Right lobe of liver (tissue), 6 donors: ENCODE data around the gene MAGEE2. TPM values are rescaled to one million over a fixed set of nuclear protein-coding genes. Genes with fewer than 3 reads are reported as not detected.

Experiments used
- ATAC-seq, 4 donors: fragments of 200-7000 bp; cut with Tn5 transposase; one replicate each; pipeline ENCODE4 v1.9.1; 2020; ENCODE audit warnings: mild to moderate bottlenecking in 4 of 4, moderate library complexity in 4 of 4
- DNase-seq, 3 donors: peaks; one replicate each; pipeline ENCODE4 v3.0.0-alpha.2; 2020
- H3K27ac ChIP-seq, 3 donors: fragments of 200-600 bp; one replicate each; pipeline ENCODE4 v1.8.0; 2022
- H3K27me3 ChIP-seq, 2 donors: fragments of 200-600 bp; one replicate each; pipeline ENCODE4 v1.8.0; 2022
- H3K36me3 ChIP-seq, 4 donors: fragments of 200-600 bp; sonication (generic) in 1 of 4; one replicate each; pipeline versions ENCODE4 v1.5.1 to v1.8.0; 2017 to 2022; ENCODE audit warnings: control low read depth in 1 of 4
- H3K4me1 ChIP-seq, 4 donors: fragments of 200-600 bp; sonication (generic) in 1 of 4; one replicate each; pipeline versions ENCODE4 v1.5.1 to v1.8.0; 2017 to 2022; ENCODE audit warnings: control low read depth in 1 of 4
- H3K4me3 ChIP-seq, 3 donors: fragments of 200-600 bp; one replicate each; pipeline ENCODE4 v1.8.0; 2022
- H3K9me3 ChIP-seq, 4 donors: fragments of 200-600 bp; sonication (generic) in 1 of 4; one replicate each; pipeline versions ENCODE4 v1.5.1 to v1.8.0; 2017 to 2022; ENCODE audit warnings: control low read depth in 1 of 4
- WGBS: methylation state at CpG from one replicate; pipeline ENCODE4 v1.1.6; 2018; ENCODE audit warnings: low coverage, low lambda C conversion rate; ENCODE audit not compliant: insufficient coverage; ENCODE audit errors: missing lambda C conversion rate; 5-methylcytosine and 5-hydroxymethylcytosine counted together
- intact Hi-C, 2 donors: fragments of 100-400 bp; cut with DNase I; formaldehyde crosslinking; loops; one replicate each; pipeline versions ENCODE4 v1.11.2 to v1.14.1; 2022
- total RNA-seq, 6 experiments: library from RNA; depleted of rRNA in 2 of 6; stranded (reverse); fragments of >200 nt in 2 of 6; fragmentation: NEBNext Ultra II Directional in 3 of 6; extraction: Animal tissue kit (Norgen Biotek cat#: 25700) in 3 of 6; gene quantifications; one replicate each; pipeline versions ENCODE4 v1.1.0 to v1.2.4, GENCODE V29; 2016 to 2023
- TF ChIP-seq, protein P1 (sequence below), 4 donors: fragments of 200-600 bp in 3 of 4; fragments of 450-650 bp in 1 of 4; IDR thresholded peaks; one replicate each; pipeline versions ENCODE4 v1.5.1 to v1.8.0; 2016 to 2022; ENCODE audit warnings: antibody characterized with exemption in 4 of 4, mild to moderate bottlenecking in 2 of 4
- donor health status: DM: no; HTN: yes; CAD: no.
- donor health status: DM: no; HTN: no; CAD: no.
- donor health status: DM: no; HTN: no; CAD: no.
- donor health status: DM: no; HTN: yes; CAD: no.
- donor health status: DM: no; HTN: yes; CAD: no.

Gene MAGEE2
- total RNA-seq, 6 experiments from 2014 or later: not detected

DNA sequence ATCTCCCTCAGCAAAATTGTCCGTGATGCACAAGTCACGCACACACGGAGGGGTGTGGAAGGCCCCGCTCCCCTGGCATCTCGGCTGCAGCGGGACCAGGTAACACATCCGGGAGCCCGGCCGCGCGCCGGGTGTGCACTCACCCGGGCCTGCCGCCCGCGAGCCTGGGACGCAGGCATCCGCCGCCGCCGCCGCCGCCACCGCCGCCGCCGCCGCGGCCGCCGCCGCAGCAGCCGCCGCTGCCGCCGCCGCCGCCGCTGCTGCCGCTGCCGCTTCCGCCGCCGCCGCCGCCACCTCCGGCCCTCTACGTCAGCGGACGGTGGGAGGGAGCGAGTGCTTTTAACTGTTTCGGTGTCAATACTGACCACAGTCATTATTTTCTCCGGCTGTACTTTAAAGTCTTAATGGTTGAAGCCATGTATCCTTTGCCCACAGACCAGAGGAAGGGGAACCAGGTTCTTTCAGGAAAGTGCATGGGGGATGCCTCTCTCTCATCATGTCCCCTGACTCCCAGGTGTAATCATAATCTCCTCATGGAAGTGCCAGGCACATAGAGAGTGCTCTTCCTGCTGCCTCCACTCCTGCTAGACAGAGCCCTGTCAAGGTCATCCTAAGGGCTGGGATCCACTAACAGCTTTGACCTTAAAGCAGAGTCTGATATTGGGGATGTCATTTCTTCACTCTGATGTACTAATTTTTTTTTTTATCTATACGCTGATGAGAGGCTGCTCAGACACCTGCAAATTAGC lies 38.0 kb downstream of the MAGEE2 start:
- H3K4me1 ChIP-seq: no peaks in the 10 kb centered on the region
- WGBS: 40% methylated on average over 13 of the region's 54 CpGs
- intact Hi-C loops: no loop called here
- TF ChIP-seq, protein P1, sequence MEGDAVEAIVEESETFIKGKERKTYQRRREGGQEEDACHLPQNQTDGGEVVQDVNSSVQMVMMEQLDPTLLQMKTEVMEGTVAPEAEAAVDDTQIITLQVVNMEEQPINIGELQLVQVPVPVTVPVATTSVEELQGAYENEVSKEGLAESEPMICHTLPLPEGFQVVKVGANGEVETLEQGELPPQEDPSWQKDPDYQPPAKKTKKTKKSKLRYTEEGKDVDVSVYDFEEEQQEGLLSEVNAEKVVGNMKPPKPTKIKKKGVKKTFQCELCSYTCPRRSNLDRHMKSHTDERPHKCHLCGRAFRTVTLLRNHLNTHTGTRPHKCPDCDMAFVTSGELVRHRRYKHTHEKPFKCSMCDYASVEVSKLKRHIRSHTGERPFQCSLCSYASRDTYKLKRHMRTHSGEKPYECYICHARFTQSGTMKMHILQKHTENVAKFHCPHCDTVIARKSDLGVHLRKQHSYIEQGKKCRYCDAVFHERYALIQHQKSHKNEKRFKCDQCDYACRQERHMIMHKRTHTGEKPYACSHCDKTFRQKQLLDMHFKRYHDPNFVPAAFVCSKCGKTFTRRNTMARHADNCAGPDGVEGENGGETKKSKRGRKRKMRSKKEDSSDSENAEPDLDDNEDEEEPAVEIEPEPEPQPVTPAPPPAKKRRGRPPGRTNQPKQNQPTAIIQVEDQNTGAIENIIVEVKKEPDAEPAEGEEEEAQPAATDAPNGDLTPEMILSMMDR (IDR thresholded peaks at IDR 0.05): no peak
- H3K4me3 ChIP-seq: peak overlapping the region; percentile 25 to 54 (median 50)
- peak in 2 of 3 donors; percentile 44 to 52 for DNase-seq
- no peak overlapping the region for H3K27ac ChIP-seq
- no peaks in the 10 kb centered on the region for H3K36me3 ChIP-seq
- H3K9me3 ChIP-seq: peaks cover 0 to 7% (median 0%) of the 10 kb centered on the region in 4 donors
- ATAC-seq: peak; percentile 71 to 81 (median 79)
- no peaks in the 10 kb centered on the region for H3K27me3 ChIP-seq
